ENCODE measurements around the gene NGEF. TPM values are rescaled to one million over a fixed set of nuclear protein-coding genes. Genes with fewer than 3 reads are reported as not detected.

Gene NGEF
- polyA plus RNA-seq, 2 donors = 8.4 to 11.4 TPM

DNA sequence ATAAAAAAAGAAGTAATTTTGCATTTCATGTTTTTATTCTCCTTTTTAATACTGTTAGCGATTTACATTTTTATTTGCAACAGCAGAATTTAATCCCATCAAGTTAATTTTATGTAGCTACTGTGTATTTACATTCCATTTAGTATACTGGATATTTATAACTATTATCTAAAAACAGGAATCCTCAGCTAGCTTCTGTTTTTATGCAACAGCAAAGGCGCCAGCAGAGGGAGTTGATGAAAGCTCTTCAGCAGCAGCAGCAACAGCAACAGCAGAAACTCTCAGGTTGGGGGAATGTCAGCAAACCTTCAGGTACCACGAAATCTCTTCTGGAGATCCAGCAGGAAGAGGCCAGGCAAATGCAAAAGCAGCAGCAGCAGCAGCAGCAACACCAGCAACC, 169.2 kb downstream of the NGEF start:
- 80 to 93% methylated on average over 3 of the region's 3 CpGs for WGBS, 2 donors
- Histone ChIP-seq H3K36me3 (ENCODE audit: control insufficient read depth in 2 of 2, insufficient read depth in 2 of 2, low read length in 1 of 2) (peaks cover 17 to 18% of the 10 kb centered on the region in 2 donors), H3K27ac (ENCODE audit: low read depth in 2 of 2, low read length in 1 of 2) (no peak overlapping the region), H3K4me3 (ENCODE audit: low read depth in 1 of 2, low read length in 2 of 2) (no peak overlapping the region), H3K27me3 (ENCODE audit: control insufficient read depth in 1 of 2, insufficient read depth in 2 of 2, low read length in 2 of 2) (no peaks in the 10 kb centered on the region), H3K4me1 (ENCODE audit: control insufficient read depth in 2 of 2, insufficient read depth in 2 of 2, low read length in 1 of 2) (no peaks in the 10 kb centered on the region), H3K9me3 (ENCODE audit: control insufficient read depth in 2 of 2, insufficient read depth in 1 of 2, low read depth in 1 of 2, low read length in 1 of 2) (no peaks in the 10 kb centered on the region)

DNA sequence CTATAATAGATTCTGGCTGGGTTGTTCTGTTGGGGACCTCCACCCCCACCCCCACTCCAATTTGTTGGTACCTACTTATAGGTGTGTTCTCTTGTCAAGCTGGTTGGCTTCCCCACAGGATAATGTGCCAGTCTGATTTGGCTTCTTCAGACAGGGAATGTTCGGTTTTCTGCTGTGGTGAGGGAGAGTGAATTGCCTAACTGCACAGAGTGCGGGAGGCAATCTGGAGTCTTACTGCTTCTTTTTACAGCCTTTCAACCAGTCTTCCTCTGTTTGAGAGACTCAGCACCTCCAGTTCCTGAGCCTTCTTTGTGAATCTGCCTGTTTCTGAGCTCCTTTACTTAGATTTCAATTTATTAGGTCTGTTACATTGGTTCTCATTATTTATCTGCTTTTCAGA, 170.4 kb downstream of the NGEF start:
- H3K36me3 ChIP-seq (ENCODE audit: control insufficient read depth in 2 of 2, insufficient read depth in 2 of 2, low read length in 1 of 2) = peaks cover 15 to 17% of the 10 kb centered on the region in 2 donors
- H3K27me3 ChIP-seq (ENCODE audit: control insufficient read depth in 1 of 2, insufficient read depth in 2 of 2, low read length in 2 of 2) = no peaks in the 10 kb centered on the region
- no peak overlapping the region for H3K27ac ChIP-seq (ENCODE audit: low read depth in 2 of 2, low read length in 1 of 2)
- no peaks in the 10 kb centered on the region for H3K4me1 ChIP-seq (ENCODE audit: control insufficient read depth in 2 of 2, insufficient read depth in 2 of 2, low read length in 1 of 2)
- H3K4me3 ChIP-seq (ENCODE audit: low read depth in 1 of 2, low read length in 2 of 2) = no peak overlapping the region
- H3K9me3 ChIP-seq (ENCODE audit: control insufficient read depth in 2 of 2, insufficient read depth in 1 of 2, low read depth in 1 of 2, low read length in 1 of 2) = no peaks in the 10 kb centered on the region
- WGBS, 2 donors = 46 to 59% methylated on average over 2 of the region's 2 CpGs

DNA sequence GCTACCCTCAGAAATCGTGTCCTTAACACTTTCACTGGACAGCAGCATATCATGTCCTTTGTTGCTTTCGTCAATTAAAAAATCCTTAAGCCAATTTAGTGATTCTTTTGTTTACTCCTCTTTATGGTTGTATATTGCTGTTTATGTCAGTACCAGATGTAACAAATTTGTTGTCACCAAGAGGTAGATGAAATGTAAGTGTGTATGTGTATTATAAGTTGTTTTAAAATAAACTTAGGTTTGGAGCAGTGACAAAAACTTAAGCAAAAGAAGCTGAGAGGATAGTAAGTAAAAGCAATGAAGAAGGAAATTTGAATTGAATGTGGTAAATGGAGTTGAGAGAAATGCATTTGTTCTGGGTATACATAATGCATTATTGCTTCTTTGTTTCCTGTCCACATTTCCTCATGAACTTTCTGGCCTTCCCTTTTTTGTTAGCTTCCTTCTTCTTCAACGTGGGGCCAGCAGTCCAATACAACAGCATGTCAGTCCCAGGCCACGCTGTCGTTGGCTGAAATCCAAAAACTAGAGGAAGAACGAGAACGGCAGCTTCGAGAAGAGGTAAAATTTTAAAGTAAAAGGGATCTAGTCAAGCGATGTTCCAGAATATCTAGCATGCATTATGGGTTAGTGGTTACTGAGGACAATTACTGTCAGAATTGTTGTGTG, 173.5 kb downstream of the NGEF start:
- whole genome bisulfite sequencing, 2 donors = 34 to 44% methylated on average over 9 of the region's 9 CpGs
- H3K9me3 ChIP-seq (ENCODE audit: control insufficient read depth in 2 of 2, insufficient read depth in 1 of 2, low read depth in 1 of 2, low read length in 1 of 2) = no peaks in the 10 kb centered on the region
- peaks cover 13 to 17% of the 10 kb centered on the region in 2 donors for H3K36me3 ChIP-seq (ENCODE audit: control insufficient read depth in 2 of 2, insufficient read depth in 2 of 2, low read length in 1 of 2)

DNA sequence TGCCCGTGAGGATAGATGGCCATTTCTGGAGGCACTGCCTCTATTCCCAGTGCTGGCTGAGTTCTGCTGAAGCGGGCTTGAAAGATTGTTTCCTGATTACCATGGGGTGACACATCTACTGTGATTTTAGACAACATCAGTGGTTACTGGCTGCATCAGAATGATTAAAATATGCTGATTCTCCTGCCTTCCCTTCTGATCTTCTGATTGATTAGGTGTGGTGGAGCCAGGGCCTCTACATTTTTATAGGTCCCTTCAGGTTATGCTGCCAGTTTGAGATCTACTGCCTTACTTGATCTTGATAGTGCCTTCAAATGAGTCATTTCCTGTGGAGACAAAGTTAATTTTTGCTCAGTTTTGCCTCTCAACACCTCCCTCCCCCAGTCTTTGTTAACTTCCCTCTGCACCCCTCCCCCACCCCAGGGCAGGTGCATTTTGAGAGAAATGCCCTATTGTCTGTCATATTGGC, 174.6 kb downstream of the NGEF start:
- peaks cover 11 to 17% of the 10 kb centered on the region in 2 donors for H3K36me3 ChIP-seq (ENCODE audit: control insufficient read depth in 2 of 2, insufficient read depth in 2 of 2, low read length in 1 of 2)
- 48 to 62% methylated on average over 2 of the region's 2 CpGs for WGBS, 2 donors

More for the DNA sequence above, 173.5 kb downstream of the NGEF start:
- no peaks in the 10 kb centered on the region for H3K27me3 ChIP-seq (ENCODE audit: control insufficient read depth in 1 of 2, insufficient read depth in 2 of 2, low read length in 2 of 2)
- H3K4me3 ChIP-seq (ENCODE audit: low read depth in 1 of 2, low read length in 2 of 2) = no peak overlapping the region
- no peak overlapping the region for H3K27ac ChIP-seq (ENCODE audit: low read depth in 2 of 2, low read length in 1 of 2)
- H3K4me1 ChIP-seq (ENCODE audit: control insufficient read depth in 2 of 2, insufficient read depth in 2 of 2, low read length in 1 of 2) = no peaks in the 10 kb centered on the region

DNA sequence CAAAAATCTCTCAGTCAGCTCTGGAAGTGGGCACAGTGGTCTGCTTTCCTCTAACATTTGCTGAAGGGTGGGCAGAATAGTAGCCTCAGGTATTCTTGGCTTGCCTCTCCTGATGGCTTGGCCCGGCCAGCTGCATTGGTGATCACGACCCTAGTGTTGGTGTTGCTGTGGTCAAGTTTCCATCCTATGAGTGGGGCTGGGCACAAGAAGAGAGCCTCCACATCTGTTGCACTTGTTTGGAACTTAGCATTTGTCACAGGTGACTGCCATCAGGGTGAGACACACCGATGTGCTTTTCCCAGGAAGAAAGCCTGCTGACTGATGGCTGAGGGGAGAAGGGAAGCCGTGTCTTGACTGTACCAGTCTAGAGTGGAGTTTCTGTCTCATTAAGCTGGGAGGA, 176.1 kb downstream of the NGEF start:
- H3K36me3 ChIP-seq (ENCODE audit: control insufficient read depth in 2 of 2, insufficient read depth in 2 of 2, low read length in 1 of 2) = peaks cover 14 to 15% of the 10 kb centered on the region in 2 donors
- H3K4me1 ChIP-seq (ENCODE audit: control insufficient read depth in 2 of 2, insufficient read depth in 2 of 2, low read length in 1 of 2) = no peaks in the 10 kb centered on the region
- no peak overlapping the region for H3K4me3 ChIP-seq (ENCODE audit: low read depth in 1 of 2, low read length in 2 of 2)
- H3K27me3 ChIP-seq (ENCODE audit: control insufficient read depth in 1 of 2, insufficient read depth in 2 of 2, low read length in 2 of 2) = no peaks in the 10 kb centered on the region
- H3K9me3 ChIP-seq (ENCODE audit: control insufficient read depth in 2 of 2, insufficient read depth in 1 of 2, low read depth in 1 of 2, low read length in 1 of 2) = no peaks in the 10 kb centered on the region
- 87 to 95% methylated on average over 4 of the region's 4 CpGs for WGBS, 2 donors
- no peak overlapping the region for H3K27ac ChIP-seq (ENCODE audit: low read depth in 2 of 2, low read length in 1 of 2)

More for the DNA sequence above, 174.6 kb downstream of the NGEF start:
- H3K4me1 ChIP-seq (ENCODE audit: control insufficient read depth in 2 of 2, insufficient read depth in 2 of 2, low read length in 1 of 2) = no peaks in the 10 kb centered on the region
- H3K27me3 ChIP-seq (ENCODE audit: control insufficient read depth in 1 of 2, insufficient read depth in 2 of 2, low read length in 2 of 2) = no peaks in the 10 kb centered on the region
- no peak overlapping the region for H3K4me3 ChIP-seq (ENCODE audit: low read depth in 1 of 2, low read length in 2 of 2)
- H3K9me3 ChIP-seq (ENCODE audit: control insufficient read depth in 2 of 2, insufficient read depth in 1 of 2, low read depth in 1 of 2, low read length in 1 of 2) = no peaks in the 10 kb centered on the region
- H3K27ac ChIP-seq (ENCODE audit: low read depth in 2 of 2, low read length in 1 of 2) = no peak overlapping the region

DNA sequence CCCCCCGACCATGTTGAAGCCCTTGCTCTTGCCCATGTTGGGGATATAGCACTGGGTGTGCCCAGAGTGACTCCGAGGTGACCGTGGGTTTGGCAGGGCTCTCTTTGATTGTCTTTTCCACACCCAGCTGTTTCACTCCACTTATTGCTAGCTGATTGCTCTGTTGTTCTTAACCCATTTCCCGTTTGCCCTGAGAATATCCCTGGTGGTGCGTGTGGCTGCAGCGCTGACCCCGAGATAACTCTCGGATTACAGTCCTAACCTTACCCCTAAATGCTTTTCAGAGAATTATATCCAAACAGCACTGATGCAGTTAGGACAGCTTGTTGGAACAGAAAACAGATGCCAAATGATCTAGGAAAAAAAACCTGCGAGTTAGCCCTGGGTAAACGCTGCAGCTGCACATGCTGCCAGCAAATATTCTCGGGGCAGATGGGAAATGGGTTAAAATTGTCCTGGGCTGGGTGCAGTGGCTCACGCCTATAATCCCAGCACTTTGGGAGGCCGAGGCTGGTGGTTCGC, 177.3 kb downstream of the NGEF start:
- H3K27me3 ChIP-seq (ENCODE audit: control insufficient read depth in 1 of 2, insufficient read depth in 2 of 2, low read length in 2 of 2) = no peaks in the 10 kb centered on the region
- H3K4me1 ChIP-seq (ENCODE audit: control insufficient read depth in 2 of 2, insufficient read depth in 2 of 2, low read length in 1 of 2) = no peaks in the 10 kb centered on the region
- no peaks in the 10 kb centered on the region for H3K9me3 ChIP-seq (ENCODE audit: control insufficient read depth in 2 of 2, insufficient read depth in 1 of 2, low read depth in 1 of 2, low read length in 1 of 2)
- WGBS, 2 donors = 64 to 77% methylated on average over 14 of the region's 14 CpGs
- peaks cover 16 to 19% of the 10 kb centered on the region in 2 donors for H3K36me3 ChIP-seq (ENCODE audit: control insufficient read depth in 2 of 2, insufficient read depth in 2 of 2, low read length in 1 of 2)
- H3K4me3 ChIP-seq (ENCODE audit: low read depth in 1 of 2, low read length in 2 of 2) = no peak overlapping the region
- H3K27ac ChIP-seq (ENCODE audit: low read depth in 2 of 2, low read length in 1 of 2) = peak overlapping the region in 1 of 2 donors; percentile 30

DNA sequence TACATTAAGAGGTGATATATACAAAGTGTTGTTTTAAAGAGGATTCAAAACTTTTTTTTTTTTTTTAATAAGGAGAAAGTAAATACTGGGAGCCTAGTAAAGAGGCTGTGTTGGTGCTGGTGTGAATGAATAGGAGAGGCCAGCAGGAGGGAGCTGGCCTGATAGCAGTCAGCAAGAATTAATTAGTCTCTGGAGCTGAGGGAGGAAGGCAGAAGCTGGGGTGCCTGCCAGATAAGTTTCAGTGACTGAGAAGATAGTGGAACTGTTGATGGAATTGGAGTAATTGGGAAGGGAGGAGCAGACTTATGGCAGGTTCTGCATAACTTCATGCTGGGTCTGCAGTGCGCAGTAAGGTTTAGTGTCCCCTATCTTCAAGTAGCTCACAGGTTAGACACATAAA, 179.2 kb downstream of the NGEF start:
- Histone ChIP-seq H3K27ac (ENCODE audit: low read depth in 2 of 2, low read length in 1 of 2) (no peak overlapping the region), H3K4me1 (ENCODE audit: control insufficient read depth in 2 of 2, insufficient read depth in 2 of 2, low read length in 1 of 2) (no peaks in the 10 kb centered on the region), H3K9me3 (ENCODE audit: control insufficient read depth in 2 of 2, insufficient read depth in 1 of 2, low read depth in 1 of 2, low read length in 1 of 2) (no peaks in the 10 kb centered on the region), H3K4me3 (ENCODE audit: low read depth in 1 of 2, low read length in 2 of 2) (no peak overlapping the region), H3K27me3 (ENCODE audit: control insufficient read depth in 1 of 2, insufficient read depth in 2 of 2, low read length in 2 of 2) (no peaks in the 10 kb centered on the region), H3K36me3 (ENCODE audit: control insufficient read depth in 2 of 2, insufficient read depth in 2 of 2, low read length in 1 of 2) (peaks cover 13 to 17% of the 10 kb centered on the region in 2 donors)
- WGBS, 2 donors = 95 to 98% methylated on average over 1 of the region's 1 CpG

DNA sequence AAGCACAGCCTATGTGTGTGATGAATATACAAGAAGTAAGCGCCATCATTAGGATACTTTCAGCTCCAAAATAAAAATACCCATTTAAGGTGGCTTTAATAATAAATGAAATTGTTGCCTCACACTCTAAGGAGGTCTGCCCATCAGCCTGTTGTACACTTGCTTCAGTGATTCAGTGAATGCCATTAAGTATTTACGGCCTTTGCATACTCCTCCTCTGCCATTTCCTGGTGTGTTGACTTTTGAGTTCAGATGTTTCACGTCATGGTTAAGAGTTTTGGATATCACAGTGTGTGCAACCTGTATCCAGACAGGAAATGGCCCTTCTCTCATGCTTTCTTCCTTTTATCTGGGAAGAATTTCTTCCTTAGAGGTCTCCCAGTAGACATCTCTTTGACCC, 181.6 kb downstream of the NGEF start:
- 90 to 93% methylated on average over 3 of the region's 3 CpGs for WGBS, 2 donors
- Histone ChIP-seq H3K27me3 (ENCODE audit: control insufficient read depth in 1 of 2, insufficient read depth in 2 of 2, low read length in 2 of 2) (no peaks in the 10 kb centered on the region), H3K36me3 (ENCODE audit: control insufficient read depth in 2 of 2, insufficient read depth in 2 of 2, low read length in 1 of 2) (peaks cover 7 to 16% of the 10 kb centered on the region in 2 donors), H3K27ac (ENCODE audit: low read depth in 2 of 2, low read length in 1 of 2) (no peak overlapping the region), H3K9me3 (ENCODE audit: control insufficient read depth in 2 of 2, insufficient read depth in 1 of 2, low read depth in 1 of 2, low read length in 1 of 2) (no peaks in the 10 kb centered on the region), H3K4me1 (ENCODE audit: control insufficient read depth in 2 of 2, insufficient read depth in 2 of 2, low read length in 1 of 2) (no peaks in the 10 kb centered on the region), H3K4me3 (ENCODE audit: low read depth in 1 of 2, low read length in 2 of 2) (no peak overlapping the region)

DNA sequence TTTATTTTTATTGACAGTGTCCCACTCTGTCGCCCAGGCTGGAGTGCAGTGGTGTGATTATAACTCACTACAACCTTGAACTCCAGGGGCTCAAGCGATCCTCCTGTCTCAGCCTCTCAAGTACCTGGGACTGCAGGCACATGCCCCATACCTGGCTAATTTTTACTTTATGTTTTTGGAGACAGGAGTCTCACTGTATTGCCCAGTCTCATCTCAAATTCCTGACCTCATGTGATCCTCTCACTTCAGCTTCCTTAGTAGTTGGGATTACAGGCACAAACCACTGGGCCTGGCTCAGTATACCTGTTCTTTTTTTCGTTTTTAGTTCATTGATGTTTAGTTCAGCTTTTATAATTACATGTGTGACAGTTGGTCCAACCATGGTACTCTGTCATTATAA, 183.1 kb downstream of the NGEF start:
- Histone ChIP-seq H3K4me3 (ENCODE audit: low read depth in 1 of 2, low read length in 2 of 2) (no peak overlapping the region), H3K27me3 (ENCODE audit: control insufficient read depth in 1 of 2, insufficient read depth in 2 of 2, low read length in 2 of 2) (no peaks in the 10 kb centered on the region), H3K36me3 (ENCODE audit: control insufficient read depth in 2 of 2, insufficient read depth in 2 of 2, low read length in 1 of 2) (peaks cover 7 to 16% of the 10 kb centered on the region in 2 donors), H3K9me3 (ENCODE audit: control insufficient read depth in 2 of 2, insufficient read depth in 1 of 2, low read depth in 1 of 2, low read length in 1 of 2) (no peaks in the 10 kb centered on the region), H3K4me1 (ENCODE audit: control insufficient read depth in 2 of 2, insufficient read depth in 2 of 2, low read length in 1 of 2) (no peaks in the 10 kb centered on the region), H3K27ac (ENCODE audit: low read depth in 2 of 2, low read length in 1 of 2) (no peak overlapping the region)
- 94 to 96% methylated on average over 3 of the region's 3 CpGs for WGBS, 2 donors
